Measurements from ENCODE around the gene ZFP90.
"Not testable (repeated sequence)": the region's sequence is repeated elsewhere in the genome, so short reads cannot be mapped to it uniquely, and the experiment has no call there.

The ZFP90 gene

GRCh38 chr16:68538880-68539701, at the start of gene ZFP90:
TSS of gene ZFP90 (plus strand) at chr16:68539291. CDS start at chr16:68539793, 502 bp downstream.
- Mint-ChIP-seq H3K27ac (peak within 1 kb of the TSS; percentile 90), H3K4me1 (ENCODE audit: low read depth) (peaks cover 7% of the 10 kb centered on the region), H3K36me3 (ENCODE audit: low read depth) (peaks cover 32% of the 10 kb centered on the region), H3K9me3 (peaks cover 27% of the 10 kb centered on the region), H3K27me3 (no peaks in the 10 kb centered on the region), H3K4me3 (peak within 1 kb of the TSS; percentile 93)
- intact Hi-C loops (cut with micrococcal nuclease) = loop anchor here (1.0 to 10.0 kb wide), 2 partner anchors 9 to 166 kb away; no protein-coding TSS in a partner anchor

GRCh38 chr16:68490358-68490757, 48.7 kb upstream of the ZFP90 start:
- H3K9me3 Mint-ChIP-seq = no peaks in the 10 kb centered on the region

GRCh38 chr16:68490829-68491575, 48.1 kb upstream of the ZFP90 start:
- Mint-ChIP-seq H3K9me3 (no peaks in the 10 kb centered on the region), H3K27ac (no peak overlapping the region), H3K27me3 (peaks cover 4% of the 10 kb centered on the region), H3K4me1 (ENCODE audit: low read depth) (no peaks in the 10 kb centered on the region), H3K4me3 (no peak overlapping the region), H3K36me3 (ENCODE audit: low read depth) (no peaks in the 10 kb centered on the region)
- intact Hi-C loops (cut with micrococcal nuclease) = no loop called here

More at GRCh38 chr16:68490358-68490757, 48.7 kb upstream of the ZFP90 start:
- Mint-ChIP-seq H3K36me3 (ENCODE audit: low read depth) (no peaks in the 10 kb centered on the region), H3K4me3 (no peak overlapping the region), H3K4me1 (ENCODE audit: low read depth) (no peaks in the 10 kb centered on the region), H3K27me3 (peaks cover 2% of the 10 kb centered on the region), H3K27ac (no peak overlapping the region)
- intact Hi-C loops (cut with micrococcal nuclease) = no loop called here

GRCh38 chr16:68491576-68491950, 47.5 kb upstream of the ZFP90 start:
- H3K4me1 Mint-ChIP-seq (ENCODE audit: low read depth) = no peaks in the 10 kb centered on the region
- intact Hi-C loops (cut with micrococcal nuclease) = no loop called here
- no peaks in the 10 kb centered on the region for H3K36me3 Mint-ChIP-seq (ENCODE audit: low read depth)
- no peak overlapping the region for H3K27ac Mint-ChIP-seq
- H3K27me3 Mint-ChIP-seq = peaks cover 4% of the 10 kb centered on the region
- no peaks in the 10 kb centered on the region for H3K9me3 Mint-ChIP-seq
- H3K4me3 Mint-ChIP-seq = no peak overlapping the region

GRCh38 chr16:68492151-68492542, 46.9 kb upstream of the ZFP90 start:
- no peaks in the 10 kb centered on the region for H3K4me1 Mint-ChIP-seq (ENCODE audit: low read depth)
- H3K9me3 Mint-ChIP-seq = no peaks in the 10 kb centered on the region
- H3K27me3 Mint-ChIP-seq = peaks cover 4% of the 10 kb centered on the region
- intact Hi-C loops (cut with micrococcal nuclease) = no loop called here
- H3K36me3 Mint-ChIP-seq (ENCODE audit: low read depth) = no peaks in the 10 kb centered on the region
- H3K27ac Mint-ChIP-seq = no peak overlapping the region
- H3K4me3 Mint-ChIP-seq = no peak overlapping the region

- intact Hi-C loops (cut with micrococcal nuclease) = no loop called here
- Mint-ChIP-seq H3K27ac (no peak overlapping the region), H3K9me3 (no peaks in the 10 kb centered on the region), H3K36me3 (ENCODE audit: low read depth) (no peaks in the 10 kb centered on the region), H3K4me3 (no peak overlapping the region), H3K4me1 (ENCODE audit: low read depth) (no peaks in the 10 kb centered on the region), H3K27me3 (peaks cover 4% of the 10 kb centered on the region)
Measured at GRCh38 chr16:68492543-68493411, 46.3 kb upstream of the ZFP90 start.

GRCh38 chr16:68493412-68494070, 45.5 kb upstream of the ZFP90 start:
- no peaks in the 10 kb centered on the region for H3K9me3 Mint-ChIP-seq
- intact Hi-C loops (cut with micrococcal nuclease) = no loop called here
- H3K4me3 Mint-ChIP-seq = no peak overlapping the region
- H3K27me3 Mint-ChIP-seq = peaks cover 4% of the 10 kb centered on the region
- H3K4me1 Mint-ChIP-seq (ENCODE audit: low read depth) = peaks cover 3% of the 10 kb centered on the region
- H3K27ac Mint-ChIP-seq = no peak overlapping the region
- no peaks in the 10 kb centered on the region for H3K36me3 Mint-ChIP-seq (ENCODE audit: low read depth)

- H3K9me3 Mint-ChIP-seq; H3K36me3 Mint-ChIP-seq (ENCODE audit: low read depth); H3K27me3 Mint-ChIP-seq; intact Hi-C loops (cut with micrococcal nuclease); H3K27ac Mint-ChIP-seq; H3K4me3 Mint-ChIP-seq: not testable (repeated sequence)
- H3K4me1 Mint-ChIP-seq (ENCODE audit: low read depth) = peaks cover 10% of the 10 kb centered on the region
Measured at GRCh38 chr16:68494261-68494660, 44.8 kb upstream of the ZFP90 start.

- Mint-ChIP-seq H3K27ac (no peak overlapping the region), H3K4me3 (no peak overlapping the region), H3K27me3 (peaks cover 2% of the 10 kb centered on the region), H3K9me3 (no peaks in the 10 kb centered on the region), H3K36me3 (ENCODE audit: low read depth) (no peaks in the 10 kb centered on the region), H3K4me1 (ENCODE audit: low read depth) (peaks cover 10% of the 10 kb centered on the region)
- intact Hi-C loops (cut with micrococcal nuclease) = no loop called here
Measured at GRCh38 chr16:68496689-68497088, 42.4 kb upstream of the ZFP90 start.

GRCh38 chr16:68499006-68499405, 40.1 kb upstream of the ZFP90 start:
- intact Hi-C loops (cut with micrococcal nuclease) = no loop called here
- Mint-ChIP-seq H3K27ac (no peak overlapping the region), H3K4me1 (ENCODE audit: low read depth) (peaks cover 10% of the 10 kb centered on the region), H3K27me3 (peaks cover 5% of the 10 kb centered on the region), H3K36me3 (ENCODE audit: low read depth) (no peaks in the 10 kb centered on the region), H3K4me3 (no peak overlapping the region), H3K9me3 (no peaks in the 10 kb centered on the region)

- Mint-ChIP-seq H3K9me3 (no peaks in the 10 kb centered on the region), H3K4me1 (ENCODE audit: low read depth) (peaks cover 9% of the 10 kb centered on the region), H3K36me3 (ENCODE audit: low read depth) (no peaks in the 10 kb centered on the region), H3K27me3 (peaks cover 19% of the 10 kb centered on the region), H3K27ac (no peak overlapping the region), H3K4me3 (no peak overlapping the region)
- intact Hi-C loops (cut with micrococcal nuclease) = no loop called here
Measured at GRCh38 chr16:68503334-68503733, 35.8 kb upstream of the ZFP90 start.

- Mint-ChIP-seq H3K27me3 (peaks cover 26% of the 10 kb centered on the region), H3K9me3 (no peaks in the 10 kb centered on the region), H3K36me3 (ENCODE audit: low read depth) (no peaks in the 10 kb centered on the region), H3K27ac (no peak overlapping the region), H3K4me3 (no peak overlapping the region), H3K4me1 (ENCODE audit: low read depth) (peaks cover 5% of the 10 kb centered on the region)
- intact Hi-C loops (cut with micrococcal nuclease) = no loop called here
Measured at GRCh38 chr16:68504066-68504465, 35.0 kb upstream of the ZFP90 start.

GRCh38 chr16:68506331-68507053, 32.6 kb upstream of the ZFP90 start:
- Mint-ChIP-seq H3K36me3 (ENCODE audit: low read depth) (no peaks in the 10 kb centered on the region), H3K4me3 (no peak overlapping the region), H3K4me1 (ENCODE audit: low read depth) (peaks cover 23% of the 10 kb centered on the region), H3K27me3 (peaks cover 37% of the 10 kb centered on the region), H3K27ac (no peak overlapping the region), H3K9me3 (no peaks in the 10 kb centered on the region)
- intact Hi-C loops (cut with micrococcal nuclease) = no loop called here
